OCI-LY1 (cell line): Measurements from ENCODE around the gene CD69.

ENCODE experiments used
- CTCF ChIP-seq: fragments of 200-600 bp; sonication (generic), shearing (Covaris generic); IDR thresholded peaks from 2 replicates; pipeline ENCODE4 v1.5.1; 2017; ENCODE audit warnings: mild to moderate bottlenecking, antibody characterized with exemption, low read length, moderate library complexity, mixed read lengths
- EZH2 ChIP-seq: fragments of 200-600 bp; sonication (generic), shearing (Covaris generic); IDR thresholded peaks from 2 replicates; pipeline ENCODE4 v1.8.0; 2017; ENCODE audit warnings: borderline replicate concordance, mixed run types, mild to moderate bottlenecking, antibody characterized with exemption, low read length, moderate library complexity, mixed read lengths

GRCh38 chr12:9760699-9761418, at the start of gene CD69:
- TF ChIP-seq CTCF (no peak), EZH2 (no peak)
